ENCODE measurements around the gene MPI. TPM values are rescaled to one million over a fixed set of nuclear protein-coding genes. Genes with fewer than 3 reads are reported as not detected.
"Not testable (repeated sequence)": the region's sequence is repeated elsewhere in the genome, so short reads cannot be mapped to it uniquely, and the experiment has no call there.

Gene MPI
- total RNA-seq, 1 donor from 2014 or later, result 43.3 TPM

DNA sequence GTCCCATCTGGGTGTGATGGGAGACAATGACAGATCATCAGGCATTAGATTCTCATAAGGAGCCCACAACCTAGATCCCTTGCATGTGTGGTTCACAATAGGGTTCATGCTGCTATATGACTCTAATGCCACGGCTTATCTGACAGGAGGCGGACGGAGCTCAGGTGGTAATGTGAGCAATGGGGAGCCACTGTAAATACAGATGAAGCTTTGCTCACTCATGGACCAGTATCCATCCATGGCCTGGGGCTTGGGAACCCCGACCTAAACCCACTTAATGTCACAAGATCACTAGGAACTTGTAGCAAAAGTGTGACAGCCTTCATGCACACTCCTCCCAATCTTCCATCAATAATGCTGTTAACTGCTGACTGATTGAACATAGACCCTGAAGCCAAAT is 18.8 kb downstream of the MPI start:
- Mint-ChIP-seq H3K36me3 (peaks cover 14% of the 10 kb centered on the region), H3K9me3 (no peaks in the 10 kb centered on the region)

GRCh38 chr15:74913041-74913440 is 23.2 kb downstream of the MPI start:
- no peaks in the 10 kb centered on the region for H3K4me1 Mint-ChIP-seq
- no peaks in the 10 kb centered on the region for H3K27me3 Mint-ChIP-seq (ENCODE audit: low read depth)
- H3K27ac Mint-ChIP-seq, result no peak overlapping the region
- no peak overlapping the region for H3K4me3 Mint-ChIP-seq
- H3K9me3 Mint-ChIP-seq, result no peaks in the 10 kb centered on the region
- H3K36me3 Mint-ChIP-seq, result peaks cover 21% of the 10 kb centered on the region
- TF ChIP-seq, protein P1, sequence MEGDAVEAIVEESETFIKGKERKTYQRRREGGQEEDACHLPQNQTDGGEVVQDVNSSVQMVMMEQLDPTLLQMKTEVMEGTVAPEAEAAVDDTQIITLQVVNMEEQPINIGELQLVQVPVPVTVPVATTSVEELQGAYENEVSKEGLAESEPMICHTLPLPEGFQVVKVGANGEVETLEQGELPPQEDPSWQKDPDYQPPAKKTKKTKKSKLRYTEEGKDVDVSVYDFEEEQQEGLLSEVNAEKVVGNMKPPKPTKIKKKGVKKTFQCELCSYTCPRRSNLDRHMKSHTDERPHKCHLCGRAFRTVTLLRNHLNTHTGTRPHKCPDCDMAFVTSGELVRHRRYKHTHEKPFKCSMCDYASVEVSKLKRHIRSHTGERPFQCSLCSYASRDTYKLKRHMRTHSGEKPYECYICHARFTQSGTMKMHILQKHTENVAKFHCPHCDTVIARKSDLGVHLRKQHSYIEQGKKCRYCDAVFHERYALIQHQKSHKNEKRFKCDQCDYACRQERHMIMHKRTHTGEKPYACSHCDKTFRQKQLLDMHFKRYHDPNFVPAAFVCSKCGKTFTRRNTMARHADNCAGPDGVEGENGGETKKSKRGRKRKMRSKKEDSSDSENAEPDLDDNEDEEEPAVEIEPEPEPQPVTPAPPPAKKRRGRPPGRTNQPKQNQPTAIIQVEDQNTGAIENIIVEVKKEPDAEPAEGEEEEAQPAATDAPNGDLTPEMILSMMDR (IDR thresholded peaks at IDR 0.05; ENCODE audit: unreplicated experiment), result no peak
- DNase-seq (ENCODE audit: low spot score in 2 of 2, unreplicated experiment in 2 of 2), result no peak

More for the DNA sequence above, 18.8 kb downstream of the MPI start:
- H3K4me3 Mint-ChIP-seq, result no peak overlapping the region
- H3K4me1 Mint-ChIP-seq, result peaks cover 20% of the 10 kb centered on the region
- no peak for DNase-seq (ENCODE audit: low spot score in 2 of 2, unreplicated experiment in 2 of 2)
- no peak overlapping the region for H3K27ac Mint-ChIP-seq
- TF ChIP-seq, protein P1 (IDR thresholded peaks at IDR 0.05; ENCODE audit: unreplicated experiment), result no peak
- no peaks in the 10 kb centered on the region for H3K27me3 Mint-ChIP-seq (ENCODE audit: low read depth)

DNA sequence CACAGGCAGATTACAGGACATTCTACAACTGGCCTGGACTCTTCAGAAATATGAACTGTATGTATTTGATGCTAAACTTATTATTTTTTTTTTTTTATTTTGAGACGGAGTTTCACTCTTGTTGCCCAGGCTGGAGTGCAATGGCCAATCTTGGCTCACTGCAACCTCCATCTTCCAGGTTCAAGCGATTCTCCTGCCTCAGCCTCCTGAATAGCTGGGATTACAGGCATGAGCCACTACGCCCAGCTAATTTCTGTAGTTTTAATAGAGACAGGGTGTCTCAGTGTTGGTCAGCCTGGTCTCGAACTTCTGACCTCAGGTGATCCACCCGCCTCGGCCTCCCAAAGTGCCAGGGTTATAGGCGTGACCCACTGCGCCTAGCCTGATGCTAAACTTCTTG is 24.0 kb downstream of the MPI start:
- not testable (repeated sequence) for H3K4me1 Mint-ChIP-seq; H3K4me3 Mint-ChIP-seq; H3K9me3 Mint-ChIP-seq; DNase-seq (ENCODE audit: low spot score in 2 of 2, unreplicated experiment in 2 of 2); H3K27ac Mint-ChIP-seq; H3K27me3 Mint-ChIP-seq (ENCODE audit: low read depth)
- H3K36me3 Mint-ChIP-seq, result peaks cover 26% of the 10 kb centered on the region

DNA sequence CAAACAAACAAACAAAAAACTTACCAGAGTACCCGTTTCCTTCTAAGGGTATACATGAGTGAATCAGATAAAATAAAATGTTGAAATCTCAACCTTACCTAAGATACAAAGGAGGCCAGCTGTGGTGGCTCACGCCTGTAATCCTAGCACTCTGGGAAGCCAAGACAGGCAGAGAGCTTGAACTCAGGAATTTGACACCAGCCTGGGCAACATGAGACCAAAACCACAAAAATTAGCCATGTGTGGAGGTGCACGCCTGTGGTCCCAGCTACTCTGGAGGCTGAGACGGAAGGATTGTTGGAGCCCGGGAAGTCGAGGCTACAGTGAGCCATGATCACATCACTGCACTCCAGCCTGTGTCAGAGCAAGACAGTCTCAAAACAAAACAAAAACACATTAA is 27.8 kb downstream of the MPI start:
- Mint-ChIP-seq H3K36me3 (peaks cover 42% of the 10 kb centered on the region), H3K4me1 (no peaks in the 10 kb centered on the region), H3K27ac (no peak overlapping the region), H3K27me3 (ENCODE audit: low read depth) (no peaks in the 10 kb centered on the region), H3K4me3 (no peak overlapping the region), H3K9me3 (no peaks in the 10 kb centered on the region)
- no peak for DNase-seq (ENCODE audit: low spot score in 2 of 2, unreplicated experiment in 2 of 2)
- TF ChIP-seq, protein P1 (IDR thresholded peaks at IDR 0.05; ENCODE audit: unreplicated experiment), result no peak

GRCh38 chr15:74920456-74920855 is 30.6 kb downstream of the MPI start:
- Mint-ChIP-seq H3K27me3 (ENCODE audit: low read depth) (no peaks in the 10 kb centered on the region), H3K4me1 (no peaks in the 10 kb centered on the region), H3K4me3 (no peak overlapping the region), H3K27ac (no peak overlapping the region), H3K36me3 (peaks cover 41% of the 10 kb centered on the region), H3K9me3 (no peaks in the 10 kb centered on the region)
- TF ChIP-seq, protein P1 (IDR thresholded peaks at IDR 0.05; ENCODE audit: unreplicated experiment), result no peak
- DNase-seq (ENCODE audit: low spot score in 2 of 2, unreplicated experiment in 2 of 2), result no peak

GRCh38 chr15:74924525-74924924 is 34.7 kb downstream of the MPI start:
- DNase-seq (ENCODE audit: low spot score in 2 of 2, unreplicated experiment in 2 of 2), result no peak
- Mint-ChIP-seq H3K9me3 (no peaks in the 10 kb centered on the region), H3K4me1 (no peaks in the 10 kb centered on the region), H3K27ac (no peak overlapping the region), H3K4me3 (no peak overlapping the region), H3K36me3 (peaks cover 30% of the 10 kb centered on the region), H3K27me3 (ENCODE audit: low read depth) (no peaks in the 10 kb centered on the region)
- TF ChIP-seq, protein P1 (IDR thresholded peaks at IDR 0.05; ENCODE audit: unreplicated experiment), result no peak
